Right kidney (tissue), 1 donor: ENCODE data around the gene MUS81.

ENCODE experiments used
- DNase-seq: peaks from one replicate; pipeline ENCODE4 v3.0.0-alpha.2; 2016

The MUS81 gene

DNA sequence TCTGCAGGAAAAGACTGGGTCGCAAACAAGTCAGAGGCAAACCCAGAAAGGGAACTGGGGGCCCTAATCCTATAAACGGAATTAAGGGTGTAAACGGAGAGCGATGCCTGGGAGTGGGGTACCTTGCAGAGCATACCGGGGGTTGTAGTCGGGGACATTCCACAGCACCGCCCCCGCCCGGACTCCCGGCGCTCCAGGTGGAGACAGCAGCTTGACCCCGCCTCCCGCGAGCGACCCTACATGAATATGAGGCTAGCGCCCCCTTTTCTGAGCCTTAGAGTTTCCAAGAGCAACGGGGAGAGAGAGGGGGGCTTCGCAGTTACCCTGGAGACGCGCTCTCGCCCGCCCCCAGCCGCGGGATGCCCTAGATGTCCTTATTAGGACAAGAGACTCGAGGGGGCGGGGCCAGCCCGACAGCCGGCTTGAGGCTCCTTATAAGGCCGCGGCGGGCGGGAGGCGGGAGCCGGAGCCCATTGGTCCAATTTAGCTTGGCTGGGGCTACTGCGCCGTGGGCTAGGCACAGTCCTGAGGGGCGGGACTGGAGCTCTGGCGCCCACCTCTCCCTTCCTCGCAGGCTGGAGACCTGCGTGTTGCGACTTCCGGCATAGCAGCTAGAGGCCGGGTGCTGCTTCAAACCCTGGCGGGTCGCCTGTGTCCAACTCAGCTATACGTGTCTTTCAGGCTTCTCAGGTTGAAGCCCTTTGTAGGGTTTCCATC, 980 bp upstream of the MUS81 start:
- DNase-seq: peak; percentile 95

DNA sequence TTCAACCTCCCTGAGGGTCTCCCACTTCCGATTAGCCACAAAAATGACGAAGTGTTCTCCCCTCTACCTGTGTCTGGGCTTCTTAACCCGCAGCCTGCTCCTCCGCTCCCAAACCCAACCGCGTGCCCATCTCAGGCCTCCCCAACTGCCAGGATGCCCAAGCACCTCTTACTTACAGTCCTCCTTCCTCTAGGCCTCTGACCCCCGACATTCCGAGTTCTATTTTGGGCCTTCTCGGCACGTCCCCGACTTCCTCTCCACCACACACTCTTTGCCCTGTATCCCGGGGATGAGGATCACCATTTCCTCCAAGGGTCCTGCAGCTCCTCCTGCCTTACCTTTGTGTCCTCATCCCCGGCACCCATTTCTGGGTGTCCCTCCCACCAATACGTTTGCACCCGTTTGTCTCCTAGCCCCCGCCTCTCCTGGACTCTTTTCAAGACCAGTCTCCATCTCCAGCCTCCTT, 388 bp upstream of the MUS81 start:
- no peak for DNase-seq

DNA sequence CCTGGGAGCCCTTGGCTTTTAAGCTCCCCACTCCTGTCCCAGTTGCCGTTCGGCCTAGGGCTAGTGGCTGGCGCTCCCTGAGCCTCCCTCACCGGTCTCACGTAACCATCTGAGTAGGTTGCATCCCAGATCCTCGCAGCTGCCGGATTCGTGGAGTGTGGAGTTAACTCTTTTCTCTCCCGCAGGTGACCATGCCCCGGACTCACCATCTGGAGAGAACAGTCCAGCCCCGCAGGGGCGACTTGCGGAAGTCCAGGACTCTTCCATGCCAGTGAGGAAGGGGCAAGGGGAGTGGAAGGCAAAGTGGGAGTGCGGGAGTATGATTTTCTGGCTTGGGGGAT, 902 bp downstream of the MUS81 start:
- no peak for DNase-seq

DNA sequence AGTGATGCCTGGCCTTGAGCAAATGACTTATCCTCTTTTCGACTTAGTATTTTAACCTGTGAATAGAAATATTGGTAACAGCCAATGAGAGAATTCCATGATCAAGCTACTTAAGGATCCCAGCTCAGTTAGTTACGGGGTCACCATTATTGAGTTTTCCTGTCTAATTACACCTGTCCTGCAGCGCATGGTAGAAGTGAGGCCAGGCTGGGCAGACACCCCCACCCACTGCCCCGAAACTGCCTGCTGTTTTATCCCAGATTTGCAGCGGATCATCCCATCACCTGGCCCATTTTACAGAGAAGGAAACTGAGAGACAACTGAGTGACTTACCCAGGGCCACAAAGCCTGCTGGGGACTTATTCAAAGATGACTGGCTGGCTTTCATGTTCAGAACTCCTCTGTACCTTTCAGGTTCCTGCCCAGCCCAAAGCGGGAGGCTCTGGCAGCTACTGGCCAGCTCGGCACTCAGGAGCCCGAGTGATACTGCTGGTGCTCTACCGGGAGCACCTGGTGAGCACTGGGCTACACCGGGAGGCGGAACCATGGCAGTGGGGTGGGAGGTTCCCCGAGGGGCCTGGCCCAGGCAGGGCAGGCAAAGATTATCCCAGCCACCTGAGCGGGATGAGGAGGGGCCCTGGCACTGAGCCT, 1.4 kb downstream of the MUS81 start:
- DNase-seq: no peak

DNA sequence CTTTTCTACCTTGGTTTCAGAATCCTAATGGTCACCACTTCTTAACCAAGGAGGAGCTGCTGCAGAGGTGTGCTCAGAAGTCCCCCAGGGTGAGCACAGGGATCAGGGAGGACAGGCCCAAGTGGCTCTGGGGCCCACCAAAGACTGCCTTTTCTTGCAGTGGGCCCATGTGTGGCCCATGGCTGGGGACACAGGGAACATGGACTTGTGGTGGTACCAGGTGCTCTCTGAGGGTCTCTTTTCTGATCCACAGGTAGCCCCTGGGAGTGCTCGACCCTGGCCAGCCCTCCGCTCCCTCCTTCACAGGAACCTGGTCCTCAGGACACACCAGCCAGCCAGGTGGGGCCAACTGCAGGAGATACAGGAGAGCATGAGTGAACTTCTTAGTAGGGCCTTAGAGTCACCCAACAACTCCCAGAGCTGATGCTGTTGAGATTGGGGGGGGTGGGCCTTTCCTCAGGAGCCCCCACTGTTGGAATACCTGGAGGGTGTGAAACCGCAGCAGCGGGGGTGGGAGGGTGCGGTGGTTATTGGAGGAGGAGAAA, 2.0 kb downstream of the MUS81 start:
- DNase-seq: no peak

DNA sequence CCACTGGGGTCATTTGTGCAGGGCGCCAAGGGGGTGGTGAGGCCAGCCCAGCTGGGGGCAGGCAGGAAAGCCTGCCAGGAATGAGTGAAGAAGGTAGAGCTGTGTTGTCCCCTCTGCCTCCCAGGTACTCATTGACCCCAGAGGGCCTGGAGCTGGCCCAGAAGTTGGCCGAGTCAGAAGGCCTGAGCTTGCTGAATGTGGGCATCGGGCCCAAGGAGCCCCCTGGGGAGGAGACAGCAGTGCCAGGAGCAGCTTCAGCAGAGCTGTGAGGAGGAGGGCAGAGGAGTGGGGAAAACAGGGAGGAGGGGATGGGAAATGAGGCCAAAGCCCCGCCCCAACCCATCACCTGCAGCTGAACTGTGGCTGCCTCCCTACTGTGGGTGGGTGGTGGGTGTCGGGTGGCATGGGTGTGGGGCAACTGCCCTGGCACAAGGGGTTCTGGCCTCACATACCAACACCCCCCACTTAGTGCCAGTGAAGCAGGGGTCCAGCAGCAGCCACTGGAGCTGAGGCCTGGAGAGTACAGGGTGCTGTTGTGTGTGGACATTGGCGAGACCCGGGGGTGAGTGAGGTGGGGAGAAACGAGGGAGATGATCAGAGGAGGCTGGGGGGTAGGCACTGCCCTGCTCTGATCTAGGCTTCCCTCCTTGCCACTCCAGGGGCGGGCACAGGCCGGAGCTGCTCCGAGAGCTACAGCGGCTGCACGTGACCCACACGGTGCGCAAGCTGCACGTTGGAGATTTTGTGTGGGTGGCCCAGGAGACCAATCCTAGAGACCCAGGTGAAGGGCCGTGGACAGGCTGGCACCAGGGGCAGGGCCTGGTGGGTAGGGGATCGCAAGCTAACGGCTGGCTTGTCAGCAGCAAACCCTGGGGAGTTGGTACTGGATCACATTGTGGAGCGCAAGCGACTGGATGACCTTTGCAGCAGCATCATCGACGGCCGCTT, 3.0 kb downstream of the MUS81 start:
- no peak for DNase-seq

DNA sequence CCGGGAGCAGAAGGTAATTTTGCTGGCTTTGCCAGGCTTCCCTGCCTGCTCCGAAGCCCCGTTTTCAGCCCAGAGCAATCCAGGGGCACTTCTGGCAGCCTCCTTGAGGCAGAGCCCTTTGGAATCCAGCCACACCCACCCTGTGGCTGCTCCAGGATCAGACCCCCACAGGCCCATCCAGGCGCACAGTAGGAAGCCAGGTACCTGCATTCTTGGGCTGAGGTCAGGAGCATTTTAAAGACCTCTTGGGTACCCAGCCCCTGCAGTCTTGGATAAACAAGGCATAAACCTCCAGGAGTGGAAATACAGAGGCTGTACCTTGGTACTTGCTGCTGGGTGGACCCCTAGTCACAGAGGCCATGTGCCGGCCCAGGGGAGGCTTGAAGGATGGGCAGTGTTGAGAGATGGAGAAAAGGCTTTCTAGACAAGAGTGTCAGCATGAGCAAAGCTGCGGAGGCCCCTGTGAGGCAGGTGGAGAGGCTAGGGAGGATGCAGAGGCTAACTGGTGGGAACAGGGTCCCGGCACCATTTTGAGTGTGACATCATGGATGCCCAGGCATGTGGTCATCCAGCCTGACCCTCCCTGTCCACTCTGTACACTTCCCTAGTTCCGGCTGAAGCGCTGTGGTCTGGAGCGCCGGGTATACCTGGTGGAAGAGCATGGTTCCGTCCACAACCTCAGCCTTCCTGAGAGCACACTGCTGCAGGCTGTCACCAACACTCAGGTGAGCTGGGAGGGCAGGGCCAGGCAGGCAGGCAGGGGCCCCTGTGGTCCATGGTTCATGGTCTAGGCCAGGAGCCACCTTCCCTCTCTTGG, 3.9 kb downstream of the MUS81 start:
- no peak for DNase-seq

DNA sequence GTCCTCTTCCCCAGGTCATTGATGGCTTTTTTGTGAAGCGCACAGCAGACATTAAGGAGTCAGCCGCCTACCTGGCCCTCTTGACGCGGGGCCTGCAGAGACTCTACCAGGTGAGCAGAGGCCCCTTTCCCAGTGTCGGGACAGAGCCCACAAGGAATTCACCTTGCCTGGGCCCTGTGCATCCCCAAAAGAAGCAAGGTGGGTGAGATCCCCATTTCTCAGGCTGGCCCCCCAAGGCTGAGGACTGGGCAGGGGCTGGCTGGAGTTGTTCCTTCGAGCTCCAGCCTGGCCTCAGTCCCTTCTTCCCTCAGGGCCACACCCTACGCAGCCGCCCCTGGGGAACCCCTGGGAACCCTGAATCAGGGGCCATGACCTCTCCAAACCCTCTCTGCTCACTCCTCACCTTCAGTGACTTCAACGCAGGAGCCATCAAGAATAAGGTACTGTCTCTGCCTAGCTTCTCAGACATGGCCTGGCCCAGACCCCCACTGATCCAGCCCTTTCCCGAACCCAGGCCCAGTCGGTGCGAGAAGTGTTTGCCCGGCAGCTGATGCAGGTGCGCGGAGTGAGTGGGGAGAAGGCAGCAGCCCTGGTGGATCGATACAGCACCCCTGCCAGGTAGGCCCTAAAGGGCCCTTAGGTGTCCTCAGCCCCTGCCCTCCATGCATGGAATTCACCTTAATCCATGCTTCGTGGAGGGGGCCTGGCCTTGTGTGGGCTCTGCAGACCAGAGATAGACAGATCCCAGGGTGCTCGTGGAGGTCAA, 4.7 kb downstream of the MUS81 start:
- DNase-seq: no peak

DNA sequence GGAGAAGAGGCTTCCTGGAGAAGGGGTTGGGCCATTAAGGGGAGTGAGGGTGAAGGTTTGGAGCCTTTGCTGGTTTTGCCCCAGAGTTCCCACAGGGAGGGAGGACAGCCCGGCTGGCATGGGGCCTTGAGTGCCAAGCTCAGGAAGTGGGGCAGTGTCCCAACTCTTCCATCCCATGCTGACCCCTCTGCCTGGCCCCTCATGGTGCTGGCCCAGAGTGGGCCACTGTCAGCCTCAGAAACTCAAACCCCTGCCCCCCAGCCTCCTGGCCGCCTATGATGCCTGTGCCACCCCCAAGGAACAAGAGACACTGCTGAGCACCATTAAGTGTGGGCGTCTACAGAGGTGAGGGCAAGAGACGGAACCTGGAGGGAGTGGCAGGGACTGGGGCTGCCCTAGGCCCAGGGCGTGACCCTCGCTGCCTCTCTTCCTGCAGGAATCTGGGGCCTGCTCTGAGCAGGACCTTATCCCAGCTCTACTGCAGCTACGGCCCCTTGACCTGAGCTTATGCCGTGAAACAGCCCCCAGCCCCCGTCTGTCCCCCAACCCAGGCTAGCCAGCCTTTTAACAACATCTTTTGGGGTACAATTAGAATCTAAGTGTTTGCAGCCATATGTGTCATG, 5.4 kb downstream of the MUS81 start:
- no peak for DNase-seq

DNA sequence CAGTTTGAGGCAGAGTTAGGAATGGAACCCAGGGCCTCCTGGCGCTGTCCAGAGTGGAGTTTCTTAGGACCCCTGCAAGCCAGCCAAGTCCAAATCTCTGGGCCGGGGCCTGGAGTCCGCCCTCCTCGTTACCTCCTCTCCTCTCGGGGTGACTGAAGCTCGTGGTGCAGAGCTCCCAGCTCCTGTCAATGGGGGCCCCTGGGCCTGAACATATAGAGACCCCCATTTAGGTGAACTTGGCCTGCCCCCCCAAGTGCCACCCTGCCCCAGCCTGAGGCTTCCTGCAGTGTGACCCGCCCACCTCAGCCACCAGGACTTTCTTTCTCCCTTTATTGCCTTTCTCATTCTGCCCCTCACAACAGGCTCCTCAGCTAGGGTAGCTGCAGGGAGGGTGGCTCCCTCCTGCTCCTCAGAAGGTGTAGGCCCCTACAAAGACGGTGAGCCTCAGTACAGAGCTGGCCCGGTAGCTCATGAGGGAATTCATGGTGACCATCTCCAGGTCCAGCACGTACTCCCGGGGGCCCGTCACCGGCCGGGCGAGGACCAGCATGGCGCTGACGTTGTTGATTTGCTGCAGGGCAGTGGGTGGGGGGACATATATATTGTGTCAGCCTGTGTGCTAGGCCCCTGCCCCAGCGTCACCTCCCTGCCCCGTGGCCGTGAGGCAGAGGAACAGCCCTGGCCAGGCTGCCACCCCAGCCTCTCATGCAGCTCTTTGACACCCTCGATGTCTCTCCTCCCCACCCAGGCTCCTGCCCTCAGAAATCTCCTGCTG, 6.5 kb downstream of the MUS81 start:
- no peak for DNase-seq

DNA sequence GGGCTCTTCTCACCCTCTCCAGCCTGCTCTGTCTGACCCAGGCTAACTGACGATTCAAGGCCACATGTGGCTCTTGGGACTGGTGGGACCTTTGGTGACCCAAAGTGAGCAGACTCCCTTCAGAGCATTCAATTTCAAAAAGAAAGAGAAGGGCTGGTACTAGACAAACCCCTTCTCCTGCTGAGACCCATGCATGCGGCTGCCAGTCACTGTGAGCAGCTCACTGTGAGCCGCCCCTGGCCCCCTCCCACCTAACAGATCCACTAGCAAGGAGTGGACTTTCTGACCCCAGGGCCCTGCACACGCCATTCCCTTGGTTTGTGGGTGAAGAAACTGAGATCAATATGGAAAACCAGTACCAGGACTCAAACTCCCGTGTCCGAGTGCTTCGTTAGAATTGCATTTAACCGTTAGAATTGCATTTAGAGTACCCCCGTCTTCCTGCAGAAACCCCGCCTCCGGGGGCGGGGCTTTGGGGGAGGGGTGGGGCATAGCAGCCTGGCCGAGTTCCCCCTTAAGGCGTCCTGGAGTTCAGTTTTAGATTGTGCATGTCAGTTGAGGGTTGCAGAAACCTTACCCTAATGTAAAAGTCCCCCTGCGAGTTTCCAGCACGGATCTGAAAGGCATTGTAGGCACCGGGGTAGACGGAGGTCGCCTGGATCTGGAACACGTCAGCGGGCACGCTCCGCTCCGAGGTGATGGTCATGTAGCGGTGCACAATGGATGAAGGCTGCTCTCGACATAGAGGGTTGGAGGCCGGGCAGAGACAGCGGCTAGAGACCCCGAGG, 7.2 kb downstream of the MUS81 start:
- DNase-seq: no peak

DNA sequence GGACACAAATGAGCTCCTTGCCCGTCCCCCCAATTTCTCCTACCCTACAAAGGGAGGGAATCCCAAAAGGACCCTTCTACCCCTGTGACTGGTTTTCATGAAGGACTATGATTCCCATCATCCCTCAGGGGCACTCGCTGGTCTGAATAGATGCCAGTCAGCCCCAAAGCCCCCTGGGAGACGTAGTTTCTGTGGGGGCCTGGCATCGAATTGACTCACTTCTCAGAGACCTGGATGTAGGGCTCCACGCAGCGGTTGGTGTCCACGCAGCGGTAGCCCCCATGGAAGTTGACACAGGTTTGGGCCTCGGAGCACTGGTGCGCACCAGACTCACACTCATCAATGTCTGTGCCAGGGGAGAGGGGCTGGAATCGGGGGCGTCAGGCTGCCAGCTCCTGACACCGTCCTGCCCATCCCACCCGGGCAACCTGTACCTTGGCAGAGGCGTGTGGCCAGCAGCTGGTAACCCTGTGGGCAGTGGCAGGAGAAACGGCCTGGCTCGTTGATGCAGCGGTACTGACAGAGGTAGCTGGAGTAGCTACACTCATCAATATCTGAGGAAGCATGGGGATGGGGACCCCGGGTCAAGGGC, 7.9 kb downstream of the MUS81 start:
- DNase-seq: no peak

DNA sequence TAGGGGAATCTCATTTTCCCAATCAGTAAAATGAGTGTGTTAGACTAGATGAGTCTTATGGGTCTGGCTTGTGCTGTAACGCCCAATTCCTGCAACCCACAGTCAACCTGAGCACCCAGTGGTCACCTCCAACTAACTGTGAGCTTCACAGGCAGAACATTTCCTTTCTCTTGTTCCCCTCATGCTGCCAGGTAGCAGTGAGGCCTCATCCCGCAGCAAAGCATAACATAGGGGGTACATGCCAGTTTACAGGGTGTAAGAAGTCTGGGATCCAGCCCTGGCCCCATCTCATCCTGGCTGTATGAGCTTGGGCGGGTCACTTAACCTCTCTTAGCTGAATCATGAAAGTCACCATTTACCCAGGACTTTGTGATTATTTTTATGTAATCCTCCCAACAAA, 8.7 kb downstream of the MUS81 start:
- DNase-seq: no peak

DNA sequence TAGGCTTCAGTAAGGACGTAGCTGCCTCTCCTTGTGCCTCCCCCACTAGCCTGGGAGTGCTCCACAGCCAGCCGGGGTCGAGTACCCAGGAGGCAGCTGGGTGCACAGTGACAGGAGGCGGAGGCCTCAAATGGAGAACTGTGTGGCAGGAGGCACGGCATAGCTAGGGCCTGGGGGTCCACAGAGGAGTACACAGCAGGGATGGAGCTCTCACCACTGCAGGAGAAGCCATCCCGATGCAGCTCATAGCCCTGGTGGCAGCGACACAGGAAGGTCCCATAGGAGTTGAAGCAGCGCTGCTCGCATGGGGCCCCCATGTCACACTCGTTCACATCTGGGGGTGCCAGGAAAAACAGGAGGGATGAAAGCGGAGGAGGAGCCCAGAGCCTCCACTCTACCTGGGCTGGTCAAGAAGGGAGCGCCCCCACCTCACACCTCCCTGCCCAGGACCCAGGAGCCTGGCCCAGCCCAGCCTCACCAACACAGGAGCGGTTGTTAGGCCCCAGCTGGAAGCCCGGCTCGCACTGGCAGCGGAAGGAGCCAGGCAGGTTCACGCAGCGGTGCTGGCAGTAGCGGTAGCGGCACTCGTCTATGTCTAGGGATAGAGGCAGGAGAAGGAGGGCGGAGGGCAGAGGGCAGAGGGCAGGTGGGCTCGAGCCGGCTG, 9.5 kb downstream of the MUS81 start:
- DNase-seq: no peak

DNA sequence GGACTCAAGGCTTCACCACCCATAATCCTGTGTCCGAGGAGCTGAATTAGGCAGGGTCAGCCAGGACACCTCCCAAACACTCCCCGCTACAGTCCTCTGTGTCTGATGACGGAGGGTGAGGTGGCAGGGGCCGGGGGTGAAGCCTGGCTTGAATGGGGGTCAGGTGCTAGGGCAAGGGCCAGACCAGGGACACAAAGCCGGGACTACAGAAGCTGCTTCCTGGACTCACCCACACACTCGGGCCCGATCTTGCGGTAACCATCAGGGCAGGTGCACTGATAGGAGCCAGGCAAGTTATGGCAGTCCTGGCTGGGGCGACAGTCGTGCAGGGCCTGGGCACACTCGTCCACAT, 10.1 kb downstream of the MUS81 start:
- no peak for DNase-seq

DNA sequence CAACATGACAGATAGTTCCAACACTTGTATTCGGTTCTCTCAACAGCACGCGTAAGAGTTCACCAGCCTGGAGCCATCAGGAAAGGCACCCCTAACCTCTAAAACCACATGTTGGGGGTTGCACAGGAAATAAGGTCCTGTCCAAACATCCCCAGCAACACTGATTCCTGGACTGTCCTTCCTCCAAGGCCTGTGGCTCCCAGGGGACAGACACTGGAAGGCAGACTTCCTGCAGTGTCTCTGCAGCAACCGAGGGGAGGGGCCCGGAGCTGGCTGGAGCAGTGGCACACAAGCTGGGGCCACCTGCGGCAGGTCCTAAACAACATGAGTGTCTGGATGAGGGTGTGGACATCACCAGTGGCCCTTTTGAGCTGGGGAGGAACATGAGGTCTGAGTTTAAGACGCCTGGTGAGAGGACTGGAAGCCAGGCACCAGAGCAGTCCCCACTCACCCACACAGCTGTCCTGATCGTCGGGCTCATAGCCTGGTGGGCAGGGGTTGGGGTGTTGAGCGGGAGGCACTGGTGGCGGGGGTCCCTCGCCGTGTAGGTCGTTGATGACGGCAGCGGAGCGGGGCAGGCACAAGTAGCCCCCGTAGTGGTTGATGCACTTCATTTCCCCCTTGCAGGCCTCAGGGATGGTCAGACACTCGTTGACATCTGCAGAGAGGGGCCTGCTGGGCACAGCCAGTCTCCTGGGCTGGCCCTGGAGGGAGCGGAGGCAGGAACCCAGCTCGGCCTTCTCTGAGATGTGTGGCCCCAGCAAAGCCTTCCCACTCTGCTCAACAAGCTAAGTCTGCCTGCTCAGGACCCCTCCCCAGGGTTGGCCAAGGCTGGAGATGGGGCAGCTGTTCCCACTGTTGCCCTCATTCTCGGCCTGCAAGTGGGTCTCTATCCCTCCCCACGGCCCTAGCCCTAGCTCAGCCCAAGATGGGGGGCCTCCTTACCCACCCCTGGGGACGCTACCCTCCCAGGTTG, 10.8 kb downstream of the MUS81 start:
- no peak for DNase-seq
